HG03108 (cell line): ENCODE data around the gene CSNK2A2.

Experiments used
- ATAC-seq: cut with Tn5 transposase; IDR thresholded peaks from one replicate; pipeline ENCODE4 v1.9.1; 2021; ENCODE audit warnings: moderate library complexity; ENCODE audit not compliant: unreplicated experiment

Gene CSNK2A2

GRCh38 chr16:58152246-58152868 lies 45.5 kb downstream of the CSNK2A2 start:
- no peak for ATAC-seq

- no peak for ATAC-seq
Observed at GRCh38 chr16:58148526-58148925, 49.4 kb downstream of the CSNK2A2 start.

DNA sequence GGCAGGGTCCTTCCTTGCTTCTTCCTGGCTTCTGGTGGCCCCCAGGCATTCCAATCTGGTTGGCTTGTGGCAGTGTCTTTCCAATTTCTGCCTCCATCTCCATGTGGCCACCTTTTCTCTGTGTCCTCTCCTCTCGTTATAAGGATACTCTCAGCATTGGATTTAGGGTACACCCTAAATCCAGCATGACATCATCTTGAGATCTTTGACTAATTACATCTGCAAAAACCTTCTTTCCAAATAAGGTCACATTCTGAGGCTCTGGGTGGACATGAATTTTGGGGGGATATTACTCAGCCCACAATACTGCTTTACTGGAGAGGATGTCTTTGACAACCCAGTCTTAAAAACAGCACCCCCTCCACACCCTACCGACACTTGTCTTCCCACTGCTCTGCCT lies 49.8 kb downstream of the CSNK2A2 start:
- no peak for ATAC-seq

GRCh38 chr16:58138852-58139251 lies 59.1 kb downstream of the CSNK2A2 start:
- no peak for ATAC-seq

DNA sequence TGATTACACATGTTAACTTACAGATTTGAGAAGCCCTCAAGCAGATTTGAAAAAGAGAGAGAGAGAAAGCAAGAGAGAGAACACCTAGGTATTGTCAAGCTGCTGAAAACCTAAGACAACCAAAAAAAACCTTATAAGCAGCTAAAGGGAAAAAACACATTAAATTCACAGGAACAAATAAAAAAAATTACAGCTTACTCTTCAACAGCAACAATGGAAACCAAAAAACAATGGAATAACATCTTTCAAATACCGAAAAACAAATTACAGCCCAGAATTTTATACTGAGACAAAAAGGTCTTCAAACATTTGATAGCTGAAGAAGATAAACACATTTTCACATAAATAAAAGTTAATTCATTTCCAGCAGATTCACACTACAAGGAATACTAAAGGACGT lies 60.3 kb downstream of the CSNK2A2 start:
- no peak for ATAC-seq

- peak; percentile 84 for ATAC-seq
Observed at GRCh38 chr16:58129097-58129936, 68.6 kb downstream of the CSNK2A2 start, which contains the start of gene CFAP20. Gene CFAP20, minus strand, starts transcription at chr16:58129381. Its CDS starts 266 bp downstream, at chr16:58129115.

- no peak for ATAC-seq
Observed at GRCh38 chr16:58128711-58129096, 69.2 kb downstream of the CSNK2A2 start.

GRCh38 chr16:58128181-58128631 lies 69.7 kb downstream of the CSNK2A2 start:
- ATAC-seq, result no peak

GRCh38 chr16:58127634-58128033 lies 70.3 kb downstream of the CSNK2A2 start:
- no peak for ATAC-seq

- ATAC-seq, result no peak
Observed at GRCh38 chr16:58127033-58127556, 70.8 kb downstream of the CSNK2A2 start.

DNA sequence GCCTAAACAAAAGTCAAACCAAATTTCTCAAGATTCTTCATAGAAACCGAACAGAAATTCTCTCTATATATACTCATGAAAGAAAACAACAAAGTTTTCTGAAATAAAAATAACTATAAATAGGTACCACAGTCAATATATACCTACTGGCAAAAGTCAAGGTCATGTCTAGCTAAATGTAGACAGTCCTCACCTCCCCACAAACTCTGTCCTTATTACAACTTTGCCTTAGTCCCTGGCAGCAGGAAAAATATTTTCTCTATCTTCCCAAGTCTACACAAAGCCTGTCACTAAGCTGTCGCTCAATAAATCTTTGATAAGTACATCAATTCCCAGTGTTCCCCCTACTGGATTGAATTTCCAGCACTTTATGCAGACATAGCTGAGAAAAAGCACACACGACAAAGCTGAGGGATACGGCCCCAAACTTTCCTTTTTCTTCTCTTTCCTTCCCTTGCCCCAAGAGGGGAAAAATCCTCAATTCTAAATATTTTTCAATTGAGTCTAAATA lies 71.4 kb downstream of the CSNK2A2 start:
- no peak for ATAC-seq

DNA sequence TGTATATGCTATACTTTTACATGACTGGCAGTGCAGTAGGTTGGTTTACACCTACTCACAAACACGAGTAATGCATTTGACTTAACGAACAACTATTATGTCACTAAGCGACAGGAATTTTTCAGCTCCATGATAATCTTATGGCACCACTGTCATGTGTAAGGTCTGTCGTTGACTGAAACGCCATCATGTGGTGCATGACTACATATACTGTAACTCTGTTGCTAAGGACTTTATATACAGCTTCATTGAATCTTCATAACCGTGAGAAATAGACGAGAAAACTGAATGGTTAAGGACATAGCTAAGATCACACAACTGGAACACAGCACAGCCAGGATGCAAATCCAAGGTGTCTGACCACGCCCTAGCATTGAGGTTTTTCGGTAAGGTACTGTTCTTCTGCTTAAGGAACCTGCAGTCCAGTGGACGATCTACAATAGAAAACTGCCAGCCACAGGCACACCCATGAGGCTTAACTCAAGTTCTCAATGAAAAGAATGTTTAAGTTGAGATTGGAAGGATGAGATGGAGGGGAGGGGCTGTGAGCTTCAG lies 72.0 kb downstream of the CSNK2A2 start:
- no peak for ATAC-seq

DNA sequence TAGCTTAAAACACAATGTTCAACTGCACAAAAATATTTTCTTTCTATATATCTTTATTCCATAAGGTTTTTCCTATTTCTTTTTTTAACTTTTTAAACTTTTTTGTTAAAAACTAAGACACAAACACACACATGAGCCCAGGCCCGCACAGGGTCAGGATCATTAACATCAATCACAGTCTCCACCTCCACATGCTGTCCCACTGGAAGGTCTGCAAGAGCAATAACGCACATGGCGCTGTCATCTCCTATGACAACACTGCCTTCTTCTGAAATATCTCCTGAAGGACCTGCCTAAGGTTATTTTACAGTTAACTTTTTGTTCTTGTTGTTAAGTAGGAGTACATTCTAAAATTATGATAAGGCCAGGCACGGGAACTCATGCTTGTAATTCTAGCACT lies 72.9 kb downstream of the CSNK2A2 start:
- ATAC-seq, result no peak

DNA sequence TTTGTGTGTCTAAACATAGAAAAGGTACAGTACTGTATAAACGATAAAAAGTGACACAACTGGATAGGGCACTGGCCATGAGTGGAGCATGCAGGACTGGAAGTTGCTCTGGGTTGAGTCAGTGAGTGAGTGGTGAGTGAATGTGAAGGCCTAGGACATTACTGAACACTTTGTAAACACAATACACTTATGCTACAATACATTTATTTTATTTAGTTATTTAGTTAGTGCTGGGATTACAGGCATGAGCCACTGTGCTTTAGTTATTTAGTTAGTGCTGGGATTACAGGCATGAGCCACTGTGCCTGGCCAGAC lies 73.3 kb downstream of the CSNK2A2 start:
- ATAC-seq, result no peak

DNA sequence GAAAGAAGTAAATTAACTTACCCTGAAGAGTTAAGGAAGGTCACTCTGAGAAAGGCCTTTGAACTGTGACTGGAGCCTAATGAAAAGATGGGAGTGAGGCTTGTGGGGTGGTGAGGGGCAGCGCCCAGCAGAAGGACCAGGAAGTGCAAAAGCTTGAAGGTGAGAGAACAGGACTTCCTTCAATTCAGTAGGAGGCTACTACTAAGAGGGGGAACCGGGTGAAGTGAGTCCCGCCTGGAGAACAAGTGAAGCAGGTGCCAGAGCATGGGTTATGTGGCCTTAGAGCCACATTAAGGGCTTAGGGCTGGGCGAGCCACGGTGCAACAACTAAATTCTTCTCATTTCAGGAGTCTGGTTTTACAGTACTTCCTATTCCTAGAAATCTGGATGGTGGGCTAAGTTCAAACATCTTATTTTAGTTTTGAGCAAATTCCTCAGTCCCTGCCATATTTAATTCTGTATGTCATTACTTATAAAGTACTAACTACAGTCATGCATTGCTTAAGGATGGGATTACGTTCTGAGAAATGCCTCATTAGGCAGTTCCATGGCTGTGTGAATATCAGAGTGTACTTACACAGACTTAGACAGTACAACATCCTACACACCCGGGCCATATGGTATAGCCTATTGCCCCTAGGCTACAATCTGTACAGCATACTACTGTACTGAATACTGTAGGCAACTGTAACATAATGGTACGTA lies 73.9 kb downstream of the CSNK2A2 start:
- no peak for ATAC-seq

- no peak for ATAC-seq
Observed at GRCh38 chr16:58121132-58121531, 76.8 kb downstream of the CSNK2A2 start.

- no peak for ATAC-seq
Observed at GRCh38 chr16:58120234-58120633, 77.7 kb downstream of the CSNK2A2 start.

- ATAC-seq, result no peak
Observed at GRCh38 chr16:58119509-58119845, 78.4 kb downstream of the CSNK2A2 start.

- no peak for ATAC-seq
Observed at GRCh38 chr16:58118801-58119508, 79.0 kb downstream of the CSNK2A2 start.

DNA sequence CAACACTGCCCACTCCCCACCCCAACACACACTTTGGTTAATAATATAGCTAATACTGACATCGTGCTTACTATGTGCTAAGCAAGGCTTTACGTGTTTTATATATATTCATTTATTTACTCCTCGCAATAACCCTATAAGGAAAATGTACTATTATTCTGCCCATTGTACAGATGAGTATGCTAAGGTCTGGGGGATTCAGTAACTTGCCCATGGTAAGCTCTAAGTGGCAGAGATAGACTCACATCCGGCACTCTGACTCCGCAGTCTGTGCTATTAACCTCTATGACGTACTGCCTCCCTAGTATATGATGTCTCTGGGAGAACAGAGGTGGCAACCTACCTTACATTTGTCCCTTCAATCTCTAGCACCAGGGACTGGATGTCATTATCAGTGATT lies 81.4 kb downstream of the CSNK2A2 start:
- no peak for ATAC-seq

GRCh38 chr16:58116081-58116480 lies 81.8 kb downstream of the CSNK2A2 start:
- no peak for ATAC-seq
